Esophagus mucosa (tissue), 1 donor: Measurements from ENCODE around the gene FZD4. TPM values are rescaled to one million over a fixed set of nuclear protein-coding genes. Genes with fewer than 3 reads are reported as not detected.
"Not testable (repeated sequence)": the region's sequence is repeated elsewhere in the genome, so short reads cannot be mapped to it uniquely, and the experiment has no call there.

Source experiments
- ATAC-seq: fragments of 200-7000 bp; cut with Tn5 transposase; one replicate; pipeline ENCODE4 v1.9.1; 2020
- total RNA-seq: library from RNA; stranded (reverse); gene quantifications from one replicate; pipeline ENCODE4 v1.2.4, GENCODE V29; 2023
- donor health status: DM: yes; HTN: yes; CAD: no.

Gene FZD4
- total RNA-seq, 1 donor from 2014 or later, result 3.3 TPM

DNA sequence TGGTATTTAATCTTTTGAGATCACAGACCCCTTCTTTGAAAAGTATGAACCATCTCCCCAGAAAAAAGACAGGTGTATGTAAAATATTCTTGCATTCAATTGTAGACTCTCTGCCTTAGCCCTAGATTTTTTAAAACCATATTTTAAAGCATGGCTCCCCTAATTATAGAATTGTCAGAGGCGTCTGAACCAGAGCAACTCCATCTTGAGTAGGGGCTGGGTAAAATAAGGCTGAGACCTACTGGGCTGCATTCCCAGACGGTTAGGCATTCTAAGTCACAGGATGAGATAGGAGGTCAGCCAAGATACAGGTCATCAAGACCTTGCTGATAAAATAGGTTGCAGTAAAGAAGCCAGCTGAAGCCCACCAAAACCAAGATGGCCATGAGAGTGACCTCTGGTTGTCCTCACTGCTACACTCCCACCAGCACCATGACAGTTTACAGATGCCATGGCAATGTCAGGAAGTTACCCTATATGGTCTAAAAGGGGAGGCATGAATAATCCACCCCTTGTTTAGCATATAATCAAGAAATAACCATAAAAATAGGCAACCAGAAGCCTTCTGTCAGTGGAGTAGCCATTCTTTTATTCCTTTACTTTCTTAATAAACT is 17.9 kb downstream of the FZD4 start:
- ATAC-seq, result not testable (repeated sequence)

DNA sequence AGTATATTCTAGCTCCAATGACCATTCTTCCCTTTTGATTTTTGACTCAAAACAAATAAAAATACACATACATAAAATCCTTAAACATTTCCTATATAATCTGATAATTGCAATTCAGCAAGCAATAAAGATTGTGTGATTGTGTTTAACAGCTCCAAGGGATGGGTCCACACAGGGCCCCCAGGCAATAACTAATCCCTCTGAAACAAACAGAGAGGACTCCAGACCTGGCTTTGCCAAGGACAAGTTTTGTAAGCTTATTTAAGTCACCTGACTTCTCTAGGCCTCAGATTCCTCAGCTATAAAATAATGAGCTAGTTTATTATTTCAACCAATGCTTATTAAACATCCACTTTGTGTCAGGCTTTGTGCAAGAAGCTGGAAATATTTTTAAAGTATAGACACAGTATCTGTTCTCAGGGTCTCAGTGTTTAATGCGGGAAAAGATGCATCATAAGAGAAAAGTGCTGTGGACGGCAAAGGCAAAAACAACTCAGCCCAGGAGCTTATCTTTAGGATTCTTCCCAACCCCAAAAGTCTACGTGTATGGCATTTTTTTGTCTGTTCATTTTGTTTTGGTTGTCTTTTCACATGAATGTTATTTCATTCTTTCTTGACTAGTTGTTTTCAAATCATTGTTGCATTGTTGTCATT is 20.1 kb downstream of the FZD4 start:
- no peak for ATAC-seq

DNA sequence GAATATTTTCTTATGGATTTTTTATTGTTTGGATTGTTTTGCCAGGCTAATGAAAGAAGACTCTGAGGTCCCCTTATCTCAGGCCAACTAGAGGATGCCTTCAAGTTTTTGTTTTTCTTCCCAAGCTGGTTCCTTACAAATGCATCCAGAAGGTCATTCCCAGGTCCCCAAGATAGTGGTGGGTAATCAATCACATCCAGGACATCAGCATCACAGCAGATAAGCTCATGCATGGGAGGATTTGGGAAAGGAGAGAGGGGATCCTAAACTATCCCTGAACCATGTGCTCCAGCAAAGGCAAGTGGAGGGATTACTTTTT is 20.7 kb downstream of the FZD4 start:
- no peak for ATAC-seq

GRCh38 chr11:86933891-86934581 is 21.2 kb downstream of the FZD4 start:
- ATAC-seq, result no peak

DNA sequence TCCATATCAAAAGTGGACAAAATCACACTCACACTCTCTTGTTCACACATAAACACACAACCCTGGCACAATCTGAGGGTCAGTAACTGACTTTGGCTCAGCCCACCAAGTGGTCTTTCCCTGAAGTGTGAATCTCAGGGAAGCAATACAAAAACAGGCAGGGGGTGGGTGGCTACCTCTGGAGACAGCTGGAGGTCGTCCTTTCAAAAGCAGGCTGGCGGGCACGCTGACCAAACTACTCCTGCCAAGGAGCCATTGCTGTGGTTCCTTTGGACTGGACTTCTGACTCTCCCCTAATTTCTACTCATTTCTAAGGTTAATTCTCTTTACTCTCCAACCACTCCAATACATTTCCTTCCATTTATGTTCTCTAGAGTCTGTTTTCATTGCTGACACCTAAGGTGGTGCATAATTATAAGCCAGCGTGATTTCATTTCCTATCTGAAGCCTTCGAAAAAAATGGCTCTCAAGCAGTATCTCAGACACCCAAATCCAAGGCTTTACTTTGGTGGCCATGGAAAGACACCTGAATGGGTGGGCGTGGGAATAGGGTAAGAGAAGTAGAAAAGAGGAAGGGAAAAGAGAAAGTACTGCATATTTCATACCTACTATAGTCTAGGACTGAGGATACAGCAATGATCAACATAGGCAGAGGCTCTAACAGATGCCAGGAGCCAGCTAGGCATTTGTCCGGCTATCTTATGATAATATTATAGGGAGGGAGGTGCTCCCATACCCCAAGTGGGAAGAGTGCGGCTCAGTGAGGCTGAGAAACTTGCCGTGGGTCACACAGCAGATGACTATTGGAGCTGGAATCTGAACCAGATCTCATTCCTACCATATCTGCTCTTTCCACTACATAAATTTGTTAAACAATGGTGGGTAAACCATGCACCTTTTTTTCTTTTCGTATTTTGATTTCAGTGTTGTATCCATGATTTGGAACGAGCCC is 22.0 kb downstream of the FZD4 start:
- ATAC-seq, result no peak

- no peak for ATAC-seq
Observed at GRCh38 chr11:86932259-86932585, 23.0 kb downstream of the FZD4 start.

GRCh38 chr11:86931548-86932258 is 23.5 kb downstream of the FZD4 start:
- ATAC-seq, result no peak

DNA sequence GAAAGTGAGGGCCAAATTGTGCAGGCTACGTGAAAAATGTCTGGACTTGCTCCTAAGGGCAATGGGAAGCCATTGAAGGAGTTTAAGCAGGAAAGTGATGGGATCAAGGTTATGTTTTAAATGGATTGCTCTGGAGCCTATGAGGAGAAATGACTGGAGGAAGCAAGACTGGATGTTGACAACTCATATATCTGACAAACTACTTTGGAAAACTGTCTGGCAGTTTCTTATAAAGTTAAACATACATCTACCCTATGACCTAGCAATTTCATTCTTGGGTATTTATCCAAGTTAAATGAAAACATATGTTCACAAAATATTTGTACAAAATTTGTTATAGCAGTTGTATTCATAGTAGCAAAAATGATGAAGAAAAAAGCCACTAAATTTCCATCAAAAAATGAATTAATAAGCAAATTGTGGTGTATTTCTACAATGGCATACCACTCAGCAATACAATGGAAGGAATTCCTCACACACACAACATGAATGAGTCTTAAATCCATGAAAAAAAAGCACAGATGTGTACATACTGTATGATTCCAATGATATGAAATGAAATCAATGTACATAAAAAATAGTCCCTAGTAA is 24.1 kb downstream of the FZD4 start:
- no peak for ATAC-seq

GRCh38 chr11:86926975-86927374 is 28.2 kb downstream of the FZD4 start:
- ATAC-seq, result no peak

- no peak for ATAC-seq
Observed at GRCh38 chr11:86923999-86924766, 31.0 kb downstream of the FZD4 start.

GRCh38 chr11:86922225-86922624 is 33.0 kb downstream of the FZD4 start:
- ATAC-seq, result no peak

DNA sequence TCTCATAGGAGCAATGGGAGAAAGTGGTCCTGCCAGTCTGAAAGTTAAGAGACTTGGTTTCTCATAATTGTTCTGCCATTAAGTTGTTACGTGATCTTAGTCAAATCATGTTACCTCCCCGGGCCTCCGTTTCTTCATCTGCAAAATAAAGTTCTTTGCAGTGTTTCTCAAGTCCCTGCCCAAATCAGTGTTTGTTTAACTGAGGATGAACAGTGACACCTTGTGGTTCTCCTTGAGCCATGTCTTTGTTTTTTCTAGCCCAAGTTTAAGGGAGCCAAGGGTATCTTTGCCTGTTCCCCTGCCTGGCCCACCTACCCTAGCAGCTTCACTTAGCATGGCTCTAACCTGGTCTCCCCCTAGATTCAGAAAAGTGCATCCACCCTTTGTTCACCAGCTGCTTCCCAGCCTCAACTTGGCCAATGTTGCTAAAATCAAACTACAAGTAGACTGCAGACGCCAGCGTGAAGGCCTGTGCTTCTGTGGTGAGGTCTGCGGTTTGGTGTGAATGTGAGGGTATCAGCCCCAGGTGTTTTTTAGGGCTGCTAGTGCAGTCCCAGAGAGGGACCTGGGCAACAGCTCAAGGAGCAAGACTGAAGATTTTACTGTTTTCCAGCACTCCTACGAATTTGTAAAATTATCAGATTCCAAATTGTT is 35.5 kb downstream of the FZD4 start:
- ATAC-seq, result no peak

DNA sequence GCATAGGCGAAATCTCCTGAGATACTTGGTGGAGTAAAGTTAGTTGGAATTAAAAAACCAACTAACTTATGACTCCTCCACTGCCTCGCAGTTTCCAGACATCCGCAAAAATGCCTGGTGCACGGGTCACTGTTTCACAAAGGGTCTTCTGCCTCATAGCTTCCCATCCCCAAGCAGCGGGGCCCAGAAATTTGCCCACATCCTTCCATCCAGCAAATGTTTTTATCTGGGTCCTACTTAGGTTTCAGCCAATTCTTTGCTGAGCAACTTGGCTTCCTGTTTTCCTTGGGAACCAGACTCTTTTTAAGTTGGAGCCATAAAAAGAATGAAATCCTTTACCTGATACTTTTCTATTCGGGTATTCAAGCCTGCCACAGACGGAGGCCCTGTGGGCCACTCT is 36.2 kb downstream of the FZD4 start:
- no peak for ATAC-seq

GRCh38 chr11:86918496-86918895 is 36.7 kb downstream of the FZD4 start:
- no peak for ATAC-seq

GRCh38 chr11:86917589-86917988 is 37.6 kb downstream of the FZD4 start:
- no peak for ATAC-seq

DNA sequence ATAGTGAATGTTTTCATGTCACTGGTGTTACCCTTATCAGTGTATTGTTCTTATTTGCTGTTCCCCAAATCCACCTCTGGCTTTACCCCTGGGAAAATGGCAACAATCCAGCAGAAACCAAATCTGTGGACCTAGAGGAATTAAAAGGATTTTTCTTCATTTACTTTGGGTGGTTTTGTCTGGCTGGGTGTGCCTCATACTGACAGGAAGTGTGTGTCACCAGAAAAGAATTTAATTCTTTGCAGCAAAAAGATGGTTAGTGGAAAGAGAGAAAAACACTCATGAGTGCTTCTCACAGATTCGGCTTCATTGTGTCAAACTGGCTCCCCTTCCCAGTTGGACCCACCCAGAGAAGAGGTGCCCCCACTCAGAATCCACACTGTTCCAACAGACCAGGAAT is 38.9 kb downstream of the FZD4 start:
- peak; percentile 77 for ATAC-seq

- peak; percentile 71 for ATAC-seq
Observed at GRCh38 chr11:86915850-86916249, 39.3 kb downstream of the FZD4 start.

DNA sequence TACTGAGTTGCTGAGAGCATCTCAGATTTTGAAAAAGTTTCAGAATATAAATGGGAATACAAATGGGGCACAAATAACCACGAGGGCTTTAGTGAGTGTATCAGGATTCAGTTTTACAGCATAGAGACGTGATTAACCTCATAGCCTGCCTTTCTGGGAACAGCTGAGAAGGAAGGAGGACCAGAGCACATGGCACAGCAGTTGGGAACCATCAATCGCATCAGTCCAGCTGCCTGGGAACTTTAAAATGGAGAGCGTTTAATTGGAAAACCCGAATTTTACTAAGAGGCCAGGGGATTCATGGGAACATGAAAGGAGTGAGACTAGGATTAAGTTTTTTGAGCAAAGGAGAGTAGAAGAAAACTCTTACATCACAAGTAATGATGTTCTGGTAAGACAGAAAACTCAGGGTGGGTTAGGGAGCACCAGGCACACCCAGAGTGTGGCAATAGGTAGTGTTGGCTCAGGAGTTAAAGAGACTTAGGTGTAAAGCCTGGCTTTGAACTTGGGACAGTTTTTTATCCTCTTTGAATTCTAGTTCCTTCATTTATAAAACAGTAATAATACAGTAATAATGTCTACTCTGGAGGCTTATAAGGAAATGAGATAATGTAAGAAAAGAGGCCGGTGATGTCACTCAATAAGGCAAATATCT is 40.2 kb downstream of the FZD4 start:
- peak; percentile 92 for ATAC-seq

GRCh38 chr11:86912238-86912637 is 43.0 kb downstream of the FZD4 start:
- no peak for ATAC-seq

DNA sequence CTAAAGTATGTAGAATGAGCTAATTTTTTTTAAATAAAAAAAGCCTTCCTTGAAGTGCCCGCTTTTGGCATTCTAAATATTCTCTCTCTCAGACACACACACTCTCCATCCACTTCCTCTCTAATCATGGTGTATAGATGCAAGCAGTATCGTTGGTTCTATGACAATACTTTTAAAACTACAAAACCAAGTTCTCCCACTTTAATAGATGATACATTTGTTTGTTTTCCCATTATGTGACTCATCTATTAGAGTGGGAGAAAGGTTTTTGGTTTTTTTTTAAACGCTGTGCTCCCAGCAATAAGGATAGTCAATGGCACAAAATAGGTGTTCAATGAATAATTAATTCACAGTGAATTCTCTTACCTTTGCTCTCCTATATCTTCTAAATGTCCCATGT is 44.6 kb downstream of the FZD4 start:
- ATAC-seq, result no peak
